ENCODE data around the gene LGI4.

DNA sequence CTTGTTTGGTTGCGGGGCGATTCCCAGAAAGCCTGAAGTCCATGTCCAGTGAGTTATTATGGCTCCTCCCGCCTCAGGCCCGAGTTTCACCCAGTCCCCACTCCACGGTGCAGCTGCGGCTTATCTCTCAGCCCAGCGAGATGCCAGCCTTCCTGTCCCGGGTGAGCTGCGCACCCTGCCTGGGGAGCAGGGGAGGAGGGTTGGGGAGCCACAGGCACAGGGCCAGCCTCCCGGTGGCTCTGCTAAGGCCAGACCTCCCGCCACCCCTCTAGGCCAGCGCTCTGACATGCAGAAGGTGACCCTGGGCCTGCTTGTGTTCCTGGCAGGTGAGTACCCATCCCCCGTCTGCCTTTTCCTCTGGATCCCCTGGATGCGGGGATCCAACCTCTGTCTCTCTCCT lies 15.8 kb downstream of the LGI4 start:
- no peak for TF ChIP-seq POLR2A (IDR thresholded peaks at IDR 0.05)
- TF ChIP-seq, protein P1, sequence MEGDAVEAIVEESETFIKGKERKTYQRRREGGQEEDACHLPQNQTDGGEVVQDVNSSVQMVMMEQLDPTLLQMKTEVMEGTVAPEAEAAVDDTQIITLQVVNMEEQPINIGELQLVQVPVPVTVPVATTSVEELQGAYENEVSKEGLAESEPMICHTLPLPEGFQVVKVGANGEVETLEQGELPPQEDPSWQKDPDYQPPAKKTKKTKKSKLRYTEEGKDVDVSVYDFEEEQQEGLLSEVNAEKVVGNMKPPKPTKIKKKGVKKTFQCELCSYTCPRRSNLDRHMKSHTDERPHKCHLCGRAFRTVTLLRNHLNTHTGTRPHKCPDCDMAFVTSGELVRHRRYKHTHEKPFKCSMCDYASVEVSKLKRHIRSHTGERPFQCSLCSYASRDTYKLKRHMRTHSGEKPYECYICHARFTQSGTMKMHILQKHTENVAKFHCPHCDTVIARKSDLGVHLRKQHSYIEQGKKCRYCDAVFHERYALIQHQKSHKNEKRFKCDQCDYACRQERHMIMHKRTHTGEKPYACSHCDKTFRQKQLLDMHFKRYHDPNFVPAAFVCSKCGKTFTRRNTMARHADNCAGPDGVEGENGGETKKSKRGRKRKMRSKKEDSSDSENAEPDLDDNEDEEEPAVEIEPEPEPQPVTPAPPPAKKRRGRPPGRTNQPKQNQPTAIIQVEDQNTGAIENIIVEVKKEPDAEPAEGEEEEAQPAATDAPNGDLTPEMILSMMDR (IDR thresholded peaks at IDR 0.05): no peak
